SH-SY5Y (cell line): ENCODE data around the gene SLC28A1.

Source experiments
- GATA2 ChIP-seq: IDR thresholded peaks from 2 replicates; pipeline ENCODE4 v1.6.1; 2011; ENCODE audit warnings: mild to moderate bottlenecking, low read depth, low read length
- GATA3 ChIP-seq: IDR thresholded peaks from 2 replicates; pipeline ENCODE4 v1.6.1; 2011; ENCODE audit warnings: low read depth, mild to moderate bottlenecking, low read length, moderate library complexity

- TF ChIP-seq GATA3: no peak
- TF ChIP-seq GATA2: no peak
These were observed 54.3 kb downstream of the SLC28A1 start for GRCh38 chr15:84938726-84939125.
